SU-DHL-6 (cell line): ENCODE results near the gene MOAP1.

Experiments used
- EZH2phosphoT487 ChIP-seq: fragments of 200-600 bp; sonication (generic), shearing (Covaris generic); conservative IDR thresholded peaks from 2 replicates; pipeline ENCODE4 v1.6.1; 2018; ENCODE audit warnings: mild to moderate bottlenecking, antibody characterized with exemption, low read length, moderate library complexity, mixed read lengths
- TF ChIP-seq, protein P1 (sequence below): fragments of 200-600 bp; sonication (generic); IDR thresholded peaks from one replicate; pipeline ENCODE4 v1.5.1; 2017; ENCODE audit warnings: antibody characterized with exemption, mild to moderate bottlenecking, low read length, moderate library complexity; ENCODE audit not compliant: insufficient read depth, poor library complexity, severe bottlenecking

- TF ChIP-seq, protein P1, sequence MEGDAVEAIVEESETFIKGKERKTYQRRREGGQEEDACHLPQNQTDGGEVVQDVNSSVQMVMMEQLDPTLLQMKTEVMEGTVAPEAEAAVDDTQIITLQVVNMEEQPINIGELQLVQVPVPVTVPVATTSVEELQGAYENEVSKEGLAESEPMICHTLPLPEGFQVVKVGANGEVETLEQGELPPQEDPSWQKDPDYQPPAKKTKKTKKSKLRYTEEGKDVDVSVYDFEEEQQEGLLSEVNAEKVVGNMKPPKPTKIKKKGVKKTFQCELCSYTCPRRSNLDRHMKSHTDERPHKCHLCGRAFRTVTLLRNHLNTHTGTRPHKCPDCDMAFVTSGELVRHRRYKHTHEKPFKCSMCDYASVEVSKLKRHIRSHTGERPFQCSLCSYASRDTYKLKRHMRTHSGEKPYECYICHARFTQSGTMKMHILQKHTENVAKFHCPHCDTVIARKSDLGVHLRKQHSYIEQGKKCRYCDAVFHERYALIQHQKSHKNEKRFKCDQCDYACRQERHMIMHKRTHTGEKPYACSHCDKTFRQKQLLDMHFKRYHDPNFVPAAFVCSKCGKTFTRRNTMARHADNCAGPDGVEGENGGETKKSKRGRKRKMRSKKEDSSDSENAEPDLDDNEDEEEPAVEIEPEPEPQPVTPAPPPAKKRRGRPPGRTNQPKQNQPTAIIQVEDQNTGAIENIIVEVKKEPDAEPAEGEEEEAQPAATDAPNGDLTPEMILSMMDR, result peak; percentile 65
- no peak for TF ChIP-seq EZH2phosphoT487
Observed at GRCh38 chr14:93219103-93219726, 34.5 kb upstream of the MOAP1 start.
